ENCODE data around the gene SHB. TPM values are rescaled to one million over a fixed set of nuclear protein-coding genes. Genes with fewer than 3 reads are reported as not detected.

Gene SHB
- total RNA-seq, 1 donor from 2014 or later, result 1.1 TPM

GRCh38 chr9:38091310-38092199 lies 22.5 kb upstream of the SHB start:
- Histone ChIP-seq H3K36me3 (no peaks in the 10 kb centered on the region), H3K9ac (no peak overlapping the region)
- H3K4me1 Mint-ChIP-seq, result peaks cover 45% of the 10 kb centered on the region

GRCh38 chr9:38090170-38090569 lies 21.1 kb upstream of the SHB start:
- Histone ChIP-seq H2AFZ (replicated peaks) (no peak overlapping the region), H3K79me2 (ENCODE audit: low read depth) (no peaks in the 10 kb centered on the region), H3K36me3 (no peaks in the 10 kb centered on the region), H3K27me3 (peaks cover 25% of the 10 kb centered on the region), H3K9me3 (ENCODE audit: low read depth) (no peaks in the 10 kb centered on the region), H3K4me1 (peaks cover 24% of the 10 kb centered on the region), H3K4me3 (no peak overlapping the region), H4K20me1 (ENCODE audit: low read depth) (no peaks in the 10 kb centered on the region), H3F3A (ENCODE audit: low read depth) (peaks cover 8% of the 10 kb centered on the region), H3K9ac (no peak overlapping the region), H3K4me2 (no peak overlapping the region), H3K27ac (no peak overlapping the region)
- no peak overlapping the region for H3K27ac Mint-ChIP-seq
- peaks cover 57% of the 10 kb centered on the region for H3K4me1 Mint-ChIP-seq
- peaks cover 13% of the 10 kb centered on the region for H3K27me3 Mint-ChIP-seq (ENCODE audit: insufficient read depth, low read depth)
- no peak for DNase-seq (ENCODE audit: low spot score)
- no peak for TF ChIP-seq EZH2 (IDR thresholded peaks at IDR 0.05)
- no peak for TF ChIP-seq EZH2phosphoT487 (IDR thresholded peaks at IDR 0.05)
- no peak for TF ChIP-seq CTCF (IDR thresholded peaks at IDR 0.05)
- H3K36me3 Mint-ChIP-seq, result no peaks in the 10 kb centered on the region
- no peaks in the 10 kb centered on the region for H3K9me3 Mint-ChIP-seq
- no peak overlapping the region for H3K4me3 Mint-ChIP-seq

More at GRCh38 chr9:38091310-38092199, 22.5 kb upstream of the SHB start:
- no peak for TF ChIP-seq EZH2 (IDR thresholded peaks at IDR 0.05)
- no peak for TF ChIP-seq EZH2phosphoT487 (IDR thresholded peaks at IDR 0.05)
- TF ChIP-seq CTCF (IDR thresholded peaks at IDR 0.05), result no peak
- H2AFZ ChIP-seq (replicated peaks), result no peak overlapping the region
- H3K4me3 Mint-ChIP-seq, result no peak overlapping the region
- peaks cover 11% of the 10 kb centered on the region for H3K27me3 ChIP-seq
- no peaks in the 10 kb centered on the region for H3K36me3 Mint-ChIP-seq
- H3K4me3 ChIP-seq, result no peak overlapping the region
- no peaks in the 10 kb centered on the region for H3K9me3 Mint-ChIP-seq
- peaks cover 4% of the 10 kb centered on the region for H3F3A ChIP-seq (ENCODE audit: low read depth)
- H3K4me2 ChIP-seq, result no peak overlapping the region
- H3K27ac Mint-ChIP-seq, result peak overlapping the region; percentile 43
- DNase-seq (ENCODE audit: low spot score), result no peak
- H3K4me1 ChIP-seq, result peaks cover 16% of the 10 kb centered on the region
- H3K27me3 Mint-ChIP-seq (ENCODE audit: insufficient read depth, low read depth), result peaks cover 9% of the 10 kb centered on the region
- H3K9me3 ChIP-seq (ENCODE audit: low read depth), result no peaks in the 10 kb centered on the region
- H3K79me2 ChIP-seq (ENCODE audit: low read depth), result no peaks in the 10 kb centered on the region
- no peaks in the 10 kb centered on the region for H4K20me1 ChIP-seq (ENCODE audit: low read depth)
- no peak overlapping the region for H3K27ac ChIP-seq

- H4K20me1 ChIP-seq (ENCODE audit: low read depth), result no peaks in the 10 kb centered on the region
- no peaks in the 10 kb centered on the region for H3K36me3 ChIP-seq
- TF ChIP-seq EZH2 (IDR thresholded peaks at IDR 0.05), result no peak
- peaks cover 14% of the 10 kb centered on the region for H3F3A ChIP-seq (ENCODE audit: low read depth)
- peaks cover 30% of the 10 kb centered on the region for H3K4me1 ChIP-seq
- H3K9ac ChIP-seq, result no peak overlapping the region
- no peak overlapping the region for H3K4me3 ChIP-seq
- DNase-seq (ENCODE audit: low spot score), result no peak
- Mint-ChIP-seq H3K36me3 (no peaks in the 10 kb centered on the region), H3K27me3 (ENCODE audit: insufficient read depth, low read depth) (peaks cover 13% of the 10 kb centered on the region), H3K27ac (no peak overlapping the region), H3K4me3 (no peak overlapping the region), H3K9me3 (no peaks in the 10 kb centered on the region), H3K4me1 (peaks cover 63% of the 10 kb centered on the region)
- peaks cover 27% of the 10 kb centered on the region for H3K27me3 ChIP-seq
- no peak overlapping the region for H3K4me2 ChIP-seq
- no peak overlapping the region for H3K27ac ChIP-seq
- H3K9me3 ChIP-seq (ENCODE audit: low read depth), result no peaks in the 10 kb centered on the region
- H3K79me2 ChIP-seq (ENCODE audit: low read depth), result no peaks in the 10 kb centered on the region
- H2AFZ ChIP-seq (replicated peaks), result no peak overlapping the region
Observed at GRCh38 chr9:38089387-38090165, 20.5 kb upstream of the SHB start.
